ENCODE results near the gene ADGRD2. TPM values are rescaled to one million over a fixed set of nuclear protein-coding genes. Genes with fewer than 3 reads are reported as not detected.

Gene ADGRD2
- total RNA-seq, 2 donors from 2014 or later = 1.0 to 4.0 TPM

DNA sequence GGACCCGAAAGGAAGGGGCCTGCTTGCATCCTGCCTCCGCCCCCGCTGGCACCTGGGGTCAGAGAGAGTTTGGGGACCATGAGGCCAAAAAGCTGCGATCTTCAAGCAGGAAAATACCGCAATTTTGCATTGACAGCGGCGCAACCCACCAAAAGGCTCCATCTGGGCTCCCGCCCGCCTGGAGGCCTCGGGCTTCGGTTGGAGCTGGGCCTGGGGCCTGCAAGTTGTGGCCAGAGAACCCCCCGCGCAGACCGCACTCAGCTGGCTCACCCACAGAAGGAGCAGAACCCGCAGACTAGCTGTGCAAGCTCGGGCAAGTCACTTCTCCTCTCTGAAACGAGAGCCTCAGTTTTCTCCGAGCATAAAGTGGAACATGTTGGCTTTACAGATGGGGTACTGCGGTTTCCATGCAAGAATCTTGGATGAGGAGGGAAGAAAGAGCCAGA, 55.7 kb downstream of the ADGRD2 start:
- 84% methylated on average over 11 of the region's 19 CpGs for WGBS
- Histone ChIP-seq H3K27me3 (replicated peaks; ENCODE audit: insufficient read depth) (peaks cover 19% of the 10 kb centered on the region), H3K4me3 (no peak overlapping the region), H3K9me3 (no peaks in the 10 kb centered on the region), H3K4me1 (replicated peaks) (no peaks in the 10 kb centered on the region), H3K27ac (no peak overlapping the region), H3K36me3 (no peaks in the 10 kb centered on the region)
- DNase-seq (ENCODE audit: low spot score) = no peak
- TF ChIP-seq, protein P1, sequence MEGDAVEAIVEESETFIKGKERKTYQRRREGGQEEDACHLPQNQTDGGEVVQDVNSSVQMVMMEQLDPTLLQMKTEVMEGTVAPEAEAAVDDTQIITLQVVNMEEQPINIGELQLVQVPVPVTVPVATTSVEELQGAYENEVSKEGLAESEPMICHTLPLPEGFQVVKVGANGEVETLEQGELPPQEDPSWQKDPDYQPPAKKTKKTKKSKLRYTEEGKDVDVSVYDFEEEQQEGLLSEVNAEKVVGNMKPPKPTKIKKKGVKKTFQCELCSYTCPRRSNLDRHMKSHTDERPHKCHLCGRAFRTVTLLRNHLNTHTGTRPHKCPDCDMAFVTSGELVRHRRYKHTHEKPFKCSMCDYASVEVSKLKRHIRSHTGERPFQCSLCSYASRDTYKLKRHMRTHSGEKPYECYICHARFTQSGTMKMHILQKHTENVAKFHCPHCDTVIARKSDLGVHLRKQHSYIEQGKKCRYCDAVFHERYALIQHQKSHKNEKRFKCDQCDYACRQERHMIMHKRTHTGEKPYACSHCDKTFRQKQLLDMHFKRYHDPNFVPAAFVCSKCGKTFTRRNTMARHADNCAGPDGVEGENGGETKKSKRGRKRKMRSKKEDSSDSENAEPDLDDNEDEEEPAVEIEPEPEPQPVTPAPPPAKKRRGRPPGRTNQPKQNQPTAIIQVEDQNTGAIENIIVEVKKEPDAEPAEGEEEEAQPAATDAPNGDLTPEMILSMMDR (IDR thresholded peaks at IDR 0.05) = no peak
- TF ChIP-seq POLR2AphosphoS5 (IDR thresholded peaks at IDR 0.05) (no peak), POLR2A (IDR thresholded peaks at IDR 0.05) (no peak)
- intact Hi-C loops (cut with DNase I) = no loop called here

DNA sequence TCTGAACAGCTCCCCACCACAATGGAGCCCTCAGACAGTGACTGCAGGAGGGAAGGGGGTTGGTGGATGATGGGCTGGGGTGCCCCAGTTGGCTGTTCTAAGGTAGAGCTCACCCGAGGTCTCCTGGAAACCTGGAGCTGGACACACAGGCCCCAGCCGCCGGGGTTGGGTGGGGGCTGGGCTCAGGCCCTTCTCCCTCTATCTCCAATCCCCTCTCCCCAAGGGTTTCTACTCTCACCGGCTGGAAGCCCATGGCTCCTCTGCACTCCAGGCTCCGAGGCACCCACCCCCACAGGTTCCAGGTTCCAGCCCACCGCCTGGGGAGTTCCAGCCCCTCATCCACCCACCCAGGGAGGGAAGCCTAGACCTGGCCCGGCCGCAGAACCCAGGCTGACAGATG, 56.2 kb downstream of the ADGRD2 start:
- no peak overlapping the region for H3K4me3 ChIP-seq
- WGBS = 91% methylated on average over 8 of the region's 8 CpGs
- H3K27me3 ChIP-seq (replicated peaks; ENCODE audit: insufficient read depth) = peaks cover 19% of the 10 kb centered on the region
- H3K4me1 ChIP-seq (replicated peaks) = no peaks in the 10 kb centered on the region
- no peaks in the 10 kb centered on the region for H3K36me3 ChIP-seq
- intact Hi-C loops (cut with DNase I) = no loop called here
- H3K27ac ChIP-seq = no peak overlapping the region
- DNase-seq (ENCODE audit: low spot score) = no peak
- H3K9me3 ChIP-seq = no peaks in the 10 kb centered on the region
- TF ChIP-seq POLR2A (IDR thresholded peaks at IDR 0.05) (no peak), POLR2AphosphoS5 (IDR thresholded peaks at IDR 0.05) (no peak)
- TF ChIP-seq, protein P1 (IDR thresholded peaks at IDR 0.05) = no peak

DNA sequence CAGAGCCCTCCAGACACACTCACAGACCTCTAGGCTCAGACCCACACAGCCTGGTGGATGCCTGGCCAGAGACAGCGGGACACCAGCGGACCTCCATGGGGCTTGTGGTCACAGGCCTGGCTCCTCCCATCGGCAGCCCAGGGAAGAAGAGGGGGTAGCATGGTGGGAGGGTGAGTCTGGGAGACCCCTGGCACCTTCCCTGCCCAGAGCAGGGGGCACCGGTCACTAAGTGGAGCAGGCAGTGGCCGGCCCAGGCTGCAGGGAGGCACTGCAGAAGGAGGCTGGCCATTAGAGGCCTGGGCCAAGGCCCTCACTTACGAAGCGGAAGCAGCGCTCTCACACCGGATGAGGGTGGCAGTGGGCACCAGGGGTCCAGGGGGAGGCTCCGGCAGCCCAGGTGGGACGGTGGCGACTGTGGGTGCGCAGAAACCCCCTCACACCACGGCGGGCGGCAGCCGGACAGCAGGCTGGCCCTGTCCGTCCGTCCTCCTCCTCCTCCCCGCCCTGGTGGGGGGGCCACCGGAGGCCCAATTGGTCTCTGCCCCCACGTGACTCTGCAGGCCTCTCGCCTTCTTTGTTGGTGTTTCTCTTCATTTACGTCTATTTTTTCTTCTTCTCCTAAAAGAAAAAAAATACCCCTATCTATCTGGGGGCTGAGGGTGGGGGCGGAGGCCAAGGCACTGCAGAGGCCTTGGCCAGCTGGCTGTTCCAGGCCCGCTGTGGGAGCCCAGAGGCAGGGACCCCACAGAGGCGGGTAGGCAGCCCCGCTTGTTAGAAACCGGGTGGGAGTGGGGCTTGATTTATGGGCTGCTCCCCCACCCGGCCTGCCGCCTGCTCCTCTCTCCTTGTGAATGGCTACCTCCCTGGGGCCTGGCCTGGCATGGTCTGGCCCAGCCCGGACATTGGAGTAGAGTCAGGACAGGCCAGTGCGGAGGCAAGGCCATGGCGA, 57.0 kb downstream of the ADGRD2 start, which contains the start of gene NR5A1:
TSS of gene NR5A1 (minus strand) at position 469 of the 949 bp plus-strand sequence. CDS start 4,004 bp downstream, outside the sequence.
- intact Hi-C loops (cut with DNase I) = no loop called here
- Histone ChIP-seq H3K27me3 (replicated peaks; ENCODE audit: insufficient read depth) (peaks cover 19% of the 10 kb centered on the region), H3K9me3 (no peaks in the 10 kb centered on the region), H3K36me3 (no peaks in the 10 kb centered on the region), H3K4me1 (replicated peaks) (no peaks in the 10 kb centered on the region), H3K4me3 (no peak within 1 kb of the TSS), H3K27ac (no peak within 1 kb of the TSS)
- no peak for DNase-seq (ENCODE audit: low spot score)
- WGBS = 91% methylated on average over 34 of the region's 34 CpGs
- TF ChIP-seq POLR2A (IDR thresholded peaks at IDR 0.05) (no peak), POLR2AphosphoS5 (IDR thresholded peaks at IDR 0.05) (no peak)
- TF ChIP-seq, protein P1 (IDR thresholded peaks at IDR 0.05) = no peak

DNA sequence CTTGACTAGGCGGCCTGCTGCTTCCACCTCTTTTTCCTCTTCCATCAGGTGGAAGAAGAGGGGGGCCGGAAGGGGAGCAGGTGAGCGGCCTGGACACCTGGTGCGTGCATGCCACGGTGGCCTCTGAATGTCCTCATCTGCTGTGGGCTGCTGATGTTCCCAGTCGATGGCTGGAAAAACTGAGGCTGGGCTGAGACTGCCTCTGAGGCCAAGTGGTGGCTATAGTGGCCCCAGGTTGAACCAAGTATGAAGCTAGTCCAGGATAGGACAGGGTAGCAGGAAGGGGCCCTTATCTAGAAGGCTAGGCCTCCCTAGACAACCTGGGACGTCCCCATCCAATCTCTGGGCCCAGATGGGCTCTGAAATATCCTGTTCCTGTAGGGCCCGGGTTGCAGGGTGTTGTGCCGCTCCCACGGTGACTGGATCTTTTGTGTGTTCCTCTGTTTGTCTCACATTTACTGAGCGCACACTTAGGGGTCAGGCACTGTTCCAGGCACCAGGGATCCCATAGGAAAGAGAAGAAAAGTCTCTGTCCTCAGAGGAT, 57.7 kb downstream of the ADGRD2 start:
- Histone ChIP-seq H3K27me3 (replicated peaks; ENCODE audit: insufficient read depth) (peaks cover 15% of the 10 kb centered on the region), H3K36me3 (no peaks in the 10 kb centered on the region), H3K27ac (no peak overlapping the region), H3K4me1 (replicated peaks) (no peaks in the 10 kb centered on the region), H3K4me3 (no peak overlapping the region), H3K9me3 (no peaks in the 10 kb centered on the region)
- DNase-seq (ENCODE audit: low spot score) = no peak
- intact Hi-C loops (cut with DNase I) = no loop called here
- TF ChIP-seq, protein P1 (IDR thresholded peaks at IDR 0.05) = no peak
- TF ChIP-seq POLR2A (IDR thresholded peaks at IDR 0.05) (no peak), POLR2AphosphoS5 (IDR thresholded peaks at IDR 0.05) (no peak)
- 93% methylated on average over 11 of the region's 11 CpGs for WGBS
